Right lobe of liver (tissue), 6 donors: ENCODE measurements around the gene USE1. TPM values are rescaled to one million over a fixed set of nuclear protein-coding genes. Genes with fewer than 3 reads are reported as not detected.
A peak's percentile ranks its signal among the peaks of the same experiment; 100 is the strongest.

Experiments
- ATAC-seq, 4 donors: fragments of 200-7000 bp; cut with Tn5 transposase; one replicate each; pipeline ENCODE4 v1.9.1; 2020; ENCODE audit warnings: mild to moderate bottlenecking in 4 of 4, moderate library complexity in 4 of 4
- DNase-seq, 3 donors: peaks; one replicate each; pipeline ENCODE4 v3.0.0-alpha.2; 2020
- H3K27ac ChIP-seq, 3 donors: fragments of 200-600 bp; one replicate each; pipeline ENCODE4 v1.8.0; 2022
- H3K27me3 ChIP-seq, 2 donors: fragments of 200-600 bp; one replicate each; pipeline ENCODE4 v1.8.0; 2022
- H3K36me3 ChIP-seq, 4 donors: fragments of 200-600 bp; sonication (generic) in 1 of 4; one replicate each; pipeline versions ENCODE4 v1.5.1 to v1.8.0; 2017 to 2022; ENCODE audit warnings: control low read depth in 1 of 4
- H3K4me1 ChIP-seq, 4 donors: fragments of 200-600 bp; sonication (generic) in 1 of 4; one replicate each; pipeline versions ENCODE4 v1.5.1 to v1.8.0; 2017 to 2022; ENCODE audit warnings: control low read depth in 1 of 4
- H3K4me3 ChIP-seq, 3 donors: fragments of 200-600 bp; one replicate each; pipeline ENCODE4 v1.8.0; 2022
- H3K9me3 ChIP-seq, 4 donors: fragments of 200-600 bp; sonication (generic) in 1 of 4; one replicate each; pipeline versions ENCODE4 v1.5.1 to v1.8.0; 2017 to 2022; ENCODE audit warnings: control low read depth in 1 of 4
- CTCF ChIP-seq, 4 donors: fragments of 200-600 bp in 3 of 4; fragments of 450-650 bp in 1 of 4; IDR thresholded peaks; one replicate each; pipeline versions ENCODE4 v1.5.1 to v1.8.0; 2016 to 2022; ENCODE audit warnings: antibody characterized with exemption in 4 of 4, mild to moderate bottlenecking in 2 of 4
- POLR2A ChIP-seq: fragments of 450-650 bp; IDR thresholded peaks from one replicate; pipeline ENCODE4 v1.6.1; 2017; ENCODE audit warnings: antibody characterized with exemption, mild to moderate bottlenecking
- WGBS: methylation state at CpG from one replicate; pipeline ENCODE4 v1.1.6; 2018; ENCODE audit warnings: low coverage, low lambda C conversion rate; ENCODE audit not compliant: insufficient coverage; ENCODE audit errors: missing lambda C conversion rate; 5-methylcytosine and 5-hydroxymethylcytosine counted together
- intact Hi-C, 2 donors: fragments of 100-400 bp; cut with DNase I; formaldehyde crosslinking; loops; one replicate each; pipeline versions ENCODE4 v1.11.2 to v1.14.1; 2022
- total RNA-seq, 6 experiments: library from RNA; depleted of rRNA in 2 of 6; stranded (reverse); fragments of >200 nt in 2 of 6; fragmentation: NEBNext Ultra II Directional in 3 of 6; extraction: Animal tissue kit (Norgen Biotek cat#: 25700) in 3 of 6; gene quantifications; one replicate each; pipeline versions ENCODE4 v1.1.0 to v1.2.4, GENCODE V29; 2016 to 2023
- donor health status: DM: no; HTN: yes; CAD: no.
- donor health status: DM: no; HTN: no; CAD: no.
- donor health status: DM: no; HTN: no; CAD: no.
- donor health status: DM: no; HTN: yes; CAD: no.
- donor health status: DM: no; HTN: yes; CAD: no.

The USE1 gene
- total RNA-seq, 6 experiments from 2014 or later, result 13.5 to 20.3 (median 18.6) TPM

- Histone ChIP-seq H3K9me3 (no peaks in the 10 kb centered on the region), H3K27me3 (no peaks in the 10 kb centered on the region), H3K4me3 (no peak overlapping the region), H3K27ac (no peak overlapping the region), H3K4me1 (peaks cover 0 to 14% (median 7%) of the 10 kb centered on the region in 4 donors), H3K36me3 (peaks cover 0 to 57% (median 9%) of the 10 kb centered on the region in 4 donors)
- intact Hi-C loops, result no loop called here
- 100% methylated on average over 2 of the region's 9 CpGs for WGBS
- DNase-seq, result no peak
- no peak for ATAC-seq
- TF ChIP-seq CTCF (IDR thresholded peaks at IDR 0.05) (no peak), POLR2A (no peak)
Measured at GRCh38 chr19:17202249-17202648, 12.9 kb upstream of the USE1 start.

GRCh38 chr19:17202713-17203112, 12.4 kb upstream of the USE1 start:
- Histone ChIP-seq H3K27me3 (no peaks in the 10 kb centered on the region), H3K27ac (no peak overlapping the region), H3K4me1 (peaks cover 0 to 14% (median 7%) of the 10 kb centered on the region in 4 donors), H3K36me3 (peaks cover 0 to 53% (median 9%) of the 10 kb centered on the region in 4 donors), H3K4me3 (no peak overlapping the region), H3K9me3 (no peaks in the 10 kb centered on the region)
- intact Hi-C loops, result no loop called here
- ATAC-seq (no peak), DNase-seq (no peak)
- TF ChIP-seq POLR2A (no peak), CTCF (IDR thresholded peaks at IDR 0.05) (no peak)
- WGBS, result 91% methylated on average over 8 of the region's 17 CpGs

GRCh38 chr19:17205237-17206140, 9.7 kb upstream of the USE1 start:
- H3K4me1 ChIP-seq, result peaks cover 0 to 8% (median 4%) of the 10 kb centered on the region in 4 donors
- TF ChIP-seq CTCF (IDR thresholded peaks at IDR 0.05) (peak; percentile 58 to 79 (median 66)), POLR2A (no peak)
- peaks cover 0 to 44% (median 7%) of the 10 kb centered on the region in 4 donors for H3K36me3 ChIP-seq
- intact Hi-C loops, result no loop called here
- H3K27me3 ChIP-seq, result no peaks in the 10 kb centered on the region
- peak; percentile 63 to 83 (median 76) for ATAC-seq
- H3K27ac ChIP-seq, result no peak overlapping the region
- no peaks in the 10 kb centered on the region for H3K9me3 ChIP-seq
- H3K4me3 ChIP-seq, result no peak overlapping the region
- no CpG with 5 or more reads among the region's 27 CpGs for WGBS
- DNase-seq, result peak in 2 of 3 donors; percentile 73 to 75

GRCh38 chr19:17206736-17207581, 8.2 kb upstream of the USE1 start:
- H3K9me3 ChIP-seq, result no peaks in the 10 kb centered on the region
- DNase-seq (no peak), ATAC-seq (no peak)
- TF ChIP-seq POLR2A, result no peak
- no peak for TF ChIP-seq CTCF (IDR thresholded peaks at IDR 0.05)
- peaks cover 0 to 37% (median 3%) of the 10 kb centered on the region in 4 donors for H3K36me3 ChIP-seq
- no peak overlapping the region for H3K4me3 ChIP-seq
- intact Hi-C loops, result no loop called here
- H3K27ac ChIP-seq, result no peak overlapping the region
- WGBS, result 83% methylated on average over 4 of the region's 25 CpGs
- H3K4me1 ChIP-seq, result no peaks in the 10 kb centered on the region
- no peaks in the 10 kb centered on the region for H3K27me3 ChIP-seq
